ENCODE data around the gene PFKM. TPM values are rescaled to one million over a fixed set of nuclear protein-coding genes. Genes with fewer than 3 reads are reported as not detected.
A peak's percentile ranks its signal among the peaks of the same experiment; 100 is the strongest.
"Not testable (repeated sequence)": the region's sequence is repeated elsewhere in the genome, so short reads cannot be mapped to it uniquely, and the experiment has no call there.

The PFKM gene
- total RNA-seq, 1 donor from 2014 or later: 67.3 TPM

GRCh38 chr12:48142818-48143674 lies 23.9 kb downstream of the PFKM start:
- H3K4me3 Mint-ChIP-seq (ENCODE audit: low read depth): no peak overlapping the region
- intact Hi-C loops (cut with micrococcal nuclease): no loop called here
- no peaks in the 10 kb centered on the region for H3K27me3 Mint-ChIP-seq (ENCODE audit: low read depth)
- no peak overlapping the region for H3K27ac Mint-ChIP-seq
- DNase-seq (ENCODE audit: low spot score): no peak
- H3K4me1 Mint-ChIP-seq (ENCODE audit: low read depth): no peaks in the 10 kb centered on the region
- H3K36me3 Mint-ChIP-seq (ENCODE audit: low read depth): peaks cover 52% of the 10 kb centered on the region
- no peaks in the 10 kb centered on the region for H3K9me3 Mint-ChIP-seq

- no peaks in the 10 kb centered on the region for H3K9me3 Mint-ChIP-seq
- H3K36me3 Mint-ChIP-seq (ENCODE audit: low read depth): peaks cover 57% of the 10 kb centered on the region
- H3K27me3 Mint-ChIP-seq (ENCODE audit: low read depth): no peaks in the 10 kb centered on the region
- H3K4me1 Mint-ChIP-seq (ENCODE audit: low read depth): peaks cover under 1% of the 10 kb centered on the region
- H3K4me3 Mint-ChIP-seq (ENCODE audit: low read depth): no peak overlapping the region
- intact Hi-C loops (cut with micrococcal nuclease): no loop called here
- no peak for DNase-seq (ENCODE audit: low spot score)
- H3K27ac Mint-ChIP-seq: no peak overlapping the region
These were observed 24.7 kb downstream of the PFKM start for GRCh38 chr12:48143898-48144297.

DNA sequence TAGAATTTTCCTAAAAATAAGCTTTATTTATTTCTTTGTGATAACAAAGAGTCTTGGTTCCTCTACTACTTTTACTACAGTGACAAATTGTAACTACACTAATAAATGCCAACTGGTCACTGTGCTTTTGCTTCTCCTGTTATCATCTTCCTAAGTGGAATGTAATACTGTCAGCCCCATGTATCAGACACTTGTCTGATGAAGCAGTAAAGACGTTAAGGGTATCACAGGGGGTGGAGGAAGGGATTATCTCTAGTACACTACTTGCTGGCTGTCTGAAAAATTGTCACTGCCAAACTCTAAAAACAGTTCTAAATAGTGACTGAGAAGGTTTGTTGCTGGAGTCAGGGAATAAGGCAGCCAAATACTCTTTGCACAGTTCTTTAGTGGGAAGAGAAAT lies 26.8 kb downstream of the PFKM start:
- Mint-ChIP-seq H3K9me3 (no peaks in the 10 kb centered on the region), H3K27ac (no peak overlapping the region), H3K4me1 (ENCODE audit: low read depth) (peaks cover 1% of the 10 kb centered on the region), H3K36me3 (ENCODE audit: low read depth) (peaks cover 72% of the 10 kb centered on the region), H3K4me3 (ENCODE audit: low read depth) (no peak overlapping the region), H3K27me3 (ENCODE audit: low read depth) (no peaks in the 10 kb centered on the region)
- intact Hi-C loops (cut with micrococcal nuclease): no loop called here
- DNase-seq (ENCODE audit: low spot score): no peak

- peaks cover 8% of the 10 kb centered on the region for H3K4me1 Mint-ChIP-seq (ENCODE audit: low read depth)
- H3K36me3 Mint-ChIP-seq (ENCODE audit: low read depth): peaks cover 62% of the 10 kb centered on the region
- H3K27me3 Mint-ChIP-seq (ENCODE audit: low read depth): no peaks in the 10 kb centered on the region
- no peaks in the 10 kb centered on the region for H3K9me3 Mint-ChIP-seq
- DNase-seq (ENCODE audit: low spot score): no peak
- H3K4me3 Mint-ChIP-seq (ENCODE audit: low read depth): no peak overlapping the region
- intact Hi-C loops (cut with micrococcal nuclease): no loop called here
- no peak overlapping the region for H3K27ac Mint-ChIP-seq
These were observed 32.1 kb downstream of the PFKM start for GRCh38 chr12:48151103-48151771.

DNA sequence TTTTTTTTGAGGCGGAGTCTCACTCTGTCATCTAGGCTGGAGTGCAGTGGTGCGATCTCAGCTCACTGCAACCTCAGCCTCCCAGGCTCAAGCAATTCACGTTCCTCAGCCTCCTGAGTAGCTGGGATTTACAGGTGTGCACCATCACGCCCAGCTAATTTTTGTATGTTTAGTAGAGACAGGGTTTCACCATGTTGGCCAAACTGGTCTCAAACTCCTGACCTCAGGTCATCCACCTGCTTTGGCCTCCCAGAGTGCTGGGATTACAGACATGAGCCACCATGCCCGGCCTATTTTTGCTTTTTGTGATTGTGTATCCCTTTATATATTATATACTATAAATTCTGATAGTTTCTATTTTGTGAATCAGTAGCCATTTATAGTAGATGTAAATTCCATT lies 36.6 kb downstream of the PFKM start:
- not testable (repeated sequence) for H3K27me3 Mint-ChIP-seq (ENCODE audit: low read depth); H3K27ac Mint-ChIP-seq; DNase-seq (ENCODE audit: low spot score); H3K9me3 Mint-ChIP-seq
- intact Hi-C loops (cut with micrococcal nuclease): loop anchor here (2.0 to 5.0 kb wide), 4 partner anchors 37 to 448 kb away; partner anchors contain the start of genes HDAC7, PFKM and RPAP3
- peak overlapping the region; percentile 86 for H3K4me3 Mint-ChIP-seq (ENCODE audit: low read depth)
- peaks cover 25% of the 10 kb centered on the region for H3K36me3 Mint-ChIP-seq (ENCODE audit: low read depth)
- peaks cover 18% of the 10 kb centered on the region for H3K4me1 Mint-ChIP-seq (ENCODE audit: low read depth)

- intact Hi-C loops (cut with micrococcal nuclease): loop anchor here (1.0 to 5.0 kb wide), 7 partner anchors 26 to 449 kb away; partner anchors contain the start of genes HDAC7, PFKM, RPAP3 and SENP1
These were observed 37.5 kb downstream of the PFKM start for GRCh38 chr12:48156652-48157017.

DNA sequence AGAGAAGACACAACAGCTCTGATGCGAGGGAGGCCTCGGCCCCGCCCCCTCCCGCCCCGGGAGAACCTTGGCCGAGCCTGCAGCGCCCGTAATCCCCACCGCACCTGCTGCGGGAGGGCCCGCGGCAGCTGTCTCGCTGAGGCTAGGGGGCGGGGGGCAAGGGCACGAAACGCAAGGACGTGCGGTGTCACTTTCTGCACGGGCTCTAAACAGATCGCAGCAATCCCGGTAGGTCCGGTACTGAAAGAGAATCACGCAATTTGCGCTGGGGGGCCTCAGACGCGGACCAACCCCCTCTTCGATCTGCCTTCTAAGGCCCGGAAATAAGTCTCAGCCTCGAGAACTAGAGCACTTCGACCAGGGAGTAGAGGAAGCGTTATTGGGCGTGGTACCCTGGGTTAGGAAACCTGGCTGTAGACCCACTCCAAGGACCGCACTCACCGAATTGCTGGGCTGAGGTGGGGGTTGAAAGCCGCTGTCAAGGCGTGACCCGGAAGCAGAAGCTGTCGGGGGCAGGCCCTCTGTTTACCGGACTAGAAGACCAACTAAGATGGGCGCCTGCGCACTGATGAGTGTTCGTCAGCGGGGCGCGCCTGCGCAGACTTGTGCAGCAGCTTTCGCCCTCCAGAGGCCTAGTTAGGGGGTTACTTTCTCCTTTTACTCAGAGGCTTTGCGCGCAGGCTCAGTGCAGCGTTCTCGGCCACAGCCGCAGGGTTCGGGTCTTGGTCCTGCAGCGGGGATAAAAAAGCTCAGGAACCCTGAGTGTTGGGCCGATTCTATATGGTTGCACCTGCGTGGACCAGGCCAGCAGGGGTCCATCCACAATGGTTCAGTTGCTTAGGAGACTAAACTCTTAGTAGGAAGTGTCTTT lies 38.1 kb downstream of the PFKM start, which contains the start of gene ASB8:
TSS of gene ASB8 (minus strand) at position 498 of the 871 bp plus-strand sequence. CDS start 4,019 bp downstream, outside the sequence.
- Mint-ChIP-seq H3K9me3 (no peaks in the 10 kb centered on the region), H3K27ac (peak within 1 kb of the TSS; percentile 88), H3K4me1 (ENCODE audit: low read depth) (peaks cover 18% of the 10 kb centered on the region)

More at GRCh38 chr12:48156652-48157017, 37.5 kb downstream of the PFKM start:
- no peaks in the 10 kb centered on the region for H3K27me3 Mint-ChIP-seq (ENCODE audit: low read depth)
- H3K4me1 Mint-ChIP-seq (ENCODE audit: low read depth): peaks cover 18% of the 10 kb centered on the region
- no peaks in the 10 kb centered on the region for H3K9me3 Mint-ChIP-seq
- peak overlapping the region; percentile 88 for H3K27ac Mint-ChIP-seq
- H3K4me3 Mint-ChIP-seq (ENCODE audit: low read depth): peak overlapping the region; percentile 86
- peaks cover 21% of the 10 kb centered on the region for H3K36me3 Mint-ChIP-seq (ENCODE audit: low read depth)
- DNase-seq (ENCODE audit: low spot score): no peak

DNA sequence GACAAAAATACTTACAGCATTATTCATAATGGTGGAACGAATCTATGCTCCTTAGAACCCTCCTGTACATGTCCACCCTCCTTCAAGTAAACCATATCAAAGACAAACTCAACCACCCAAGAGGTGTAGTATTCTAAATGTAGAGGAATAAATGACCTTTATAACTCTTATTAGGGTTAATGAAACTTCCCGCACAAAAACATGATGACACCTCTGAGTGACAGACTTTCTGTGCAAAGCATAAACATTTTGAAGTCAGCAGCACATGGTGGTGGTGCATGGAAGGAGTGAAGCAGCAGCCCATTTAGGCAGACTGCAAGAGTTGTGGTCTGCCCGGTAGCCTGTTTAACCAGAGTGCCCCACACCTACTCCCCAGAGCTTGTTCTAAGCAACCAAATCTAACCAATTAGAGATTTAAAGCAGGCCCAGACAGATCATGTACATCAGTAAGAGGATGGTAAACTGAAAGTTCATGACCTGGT lies 38.8 kb downstream of the PFKM start:
- H3K9me3 Mint-ChIP-seq: no peaks in the 10 kb centered on the region
- H3K4me1 Mint-ChIP-seq (ENCODE audit: low read depth): peaks cover 16% of the 10 kb centered on the region
- H3K4me3 Mint-ChIP-seq (ENCODE audit: low read depth): peak overlapping the region; percentile 86
- DNase-seq (ENCODE audit: low spot score): no peak
- intact Hi-C loops (cut with micrococcal nuclease): loop anchor here (1.0 to 5.0 kb wide), 7 partner anchors 24 to 451 kb away; partner anchors contain the start of genes HDAC7, PFKM, RPAP3 and SENP1
- peaks cover 10% of the 10 kb centered on the region for H3K36me3 Mint-ChIP-seq (ENCODE audit: low read depth)
- peak overlapping the region; percentile 88 for H3K27ac Mint-ChIP-seq
- peaks cover 3% of the 10 kb centered on the region for H3K27me3 Mint-ChIP-seq (ENCODE audit: low read depth)

More for the DNA sequence above, 38.1 kb downstream of the PFKM start, which contains the start of gene ASB8:
- intact Hi-C loops (cut with micrococcal nuclease): loop anchor here (1.0 to 5.0 kb wide), 7 partner anchors 25 to 450 kb away; partner anchors contain the start of genes HDAC7, PFKM, RPAP3 and SENP1
- peaks cover 16% of the 10 kb centered on the region for H3K36me3 Mint-ChIP-seq (ENCODE audit: low read depth)
- DNase-seq (ENCODE audit: low spot score): peak; percentile 99
- H3K4me3 Mint-ChIP-seq (ENCODE audit: low read depth): peak within 1 kb of the TSS; percentile 86
- peaks cover 2% of the 10 kb centered on the region for H3K27me3 Mint-ChIP-seq (ENCODE audit: low read depth)

GRCh38 chr12:48160046-48160445 lies 40.9 kb downstream of the PFKM start:
- Mint-ChIP-seq H3K4me1 (ENCODE audit: low read depth) (peaks cover 13% of the 10 kb centered on the region), H3K9me3 (no peaks in the 10 kb centered on the region), H3K27ac (no peak overlapping the region), H3K27me3 (ENCODE audit: low read depth) (peaks cover 12% of the 10 kb centered on the region), H3K4me3 (ENCODE audit: low read depth) (no peak overlapping the region), H3K36me3 (ENCODE audit: low read depth) (no peaks in the 10 kb centered on the region)
- intact Hi-C loops (cut with micrococcal nuclease): no loop called here
- DNase-seq (ENCODE audit: low spot score): no peak

DNA sequence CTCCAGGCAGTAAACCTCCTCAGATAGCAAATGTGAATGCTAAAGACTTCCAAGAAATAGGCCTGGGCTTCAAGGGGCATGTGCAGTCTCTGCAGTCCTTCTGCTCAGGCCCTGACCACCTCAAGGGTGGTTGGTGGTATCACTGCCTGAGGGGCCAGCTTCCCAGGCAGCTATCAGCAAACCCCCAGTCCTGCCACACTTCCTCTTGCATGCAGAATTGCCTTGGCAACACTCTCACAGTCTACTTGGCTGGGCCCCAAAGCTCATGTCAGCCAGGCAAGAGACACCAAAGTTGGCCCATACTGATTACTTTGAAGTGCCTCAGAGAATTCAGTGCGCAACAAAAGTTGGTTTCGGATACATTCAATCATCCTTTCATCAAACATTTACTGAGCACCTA lies 41.6 kb downstream of the PFKM start:
- peaks cover 16% of the 10 kb centered on the region for H3K4me1 Mint-ChIP-seq (ENCODE audit: low read depth)
- H3K27me3 Mint-ChIP-seq (ENCODE audit: low read depth): peaks cover 14% of the 10 kb centered on the region
- no peaks in the 10 kb centered on the region for H3K9me3 Mint-ChIP-seq
- no peaks in the 10 kb centered on the region for H3K36me3 Mint-ChIP-seq (ENCODE audit: low read depth)
- intact Hi-C loops (cut with micrococcal nuclease): no loop called here
- DNase-seq (ENCODE audit: low spot score): no peak
- H3K27ac Mint-ChIP-seq: no peak overlapping the region
- H3K4me3 Mint-ChIP-seq (ENCODE audit: low read depth): no peak overlapping the region

- Mint-ChIP-seq H3K27me3 (ENCODE audit: low read depth) (peaks cover 16% of the 10 kb centered on the region), H3K4me1 (ENCODE audit: low read depth) (peaks cover 3% of the 10 kb centered on the region), H3K36me3 (ENCODE audit: low read depth) (no peaks in the 10 kb centered on the region), H3K9me3 (no peaks in the 10 kb centered on the region), H3K4me3 (ENCODE audit: low read depth) (no peak overlapping the region), H3K27ac (no peak overlapping the region)
- DNase-seq (ENCODE audit: low spot score): no peak
- intact Hi-C loops (cut with micrococcal nuclease): no loop called here
These were observed 44.1 kb downstream of the PFKM start for GRCh38 chr12:48163150-48163747.

Measured in activated T-helper 2 cell treated with anti-CD3 and anti-CD28 coated beads, Interferon-gamma antibody, Interleukin-2, Interleukin-4, amounts not matched to agents 10 μg/mL and 5 μg/mL and 100 μg/mL, durations not matched to agents 14 hours and 24 hours and 36 hours (primary cell).